ENCODE measurements around the gene LSP1.

The LSP1 gene

DNA sequence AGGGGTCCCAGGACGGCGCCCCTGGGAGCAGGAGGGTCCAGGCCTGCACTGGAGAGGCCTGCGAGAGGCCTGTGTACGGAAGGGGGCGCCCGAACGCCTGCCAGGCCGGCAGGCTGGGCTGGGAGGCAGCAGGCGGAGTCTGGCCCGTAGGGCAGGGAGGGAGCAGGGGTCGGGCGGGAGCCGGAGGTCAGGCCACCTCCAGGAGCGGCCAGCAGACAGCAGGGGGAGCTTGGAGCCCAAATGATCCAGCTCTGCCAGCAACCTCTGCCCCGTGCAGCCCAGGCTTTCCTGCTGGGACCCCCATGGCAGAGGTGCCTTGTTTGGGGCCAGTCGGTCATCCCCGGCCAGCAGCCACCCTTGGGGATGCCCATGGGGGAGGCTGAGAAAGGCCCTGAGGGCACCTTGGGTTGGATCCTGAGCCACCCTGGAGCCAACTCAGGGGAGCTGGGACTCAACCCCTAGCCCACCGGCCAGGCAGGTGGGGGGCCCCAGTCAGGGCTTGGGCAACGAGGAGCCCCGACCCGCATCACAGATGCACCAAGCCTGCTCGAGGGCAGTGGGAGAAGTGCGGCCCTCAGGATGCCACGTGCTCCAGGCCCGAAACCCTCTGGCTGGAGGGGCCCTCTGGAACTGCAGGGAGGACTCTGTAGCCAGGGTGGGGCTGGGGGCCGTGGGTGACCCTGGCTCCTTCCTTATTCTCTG, 27.7 kb upstream of the LSP1 start:
- DNase-seq = no peak

DNA sequence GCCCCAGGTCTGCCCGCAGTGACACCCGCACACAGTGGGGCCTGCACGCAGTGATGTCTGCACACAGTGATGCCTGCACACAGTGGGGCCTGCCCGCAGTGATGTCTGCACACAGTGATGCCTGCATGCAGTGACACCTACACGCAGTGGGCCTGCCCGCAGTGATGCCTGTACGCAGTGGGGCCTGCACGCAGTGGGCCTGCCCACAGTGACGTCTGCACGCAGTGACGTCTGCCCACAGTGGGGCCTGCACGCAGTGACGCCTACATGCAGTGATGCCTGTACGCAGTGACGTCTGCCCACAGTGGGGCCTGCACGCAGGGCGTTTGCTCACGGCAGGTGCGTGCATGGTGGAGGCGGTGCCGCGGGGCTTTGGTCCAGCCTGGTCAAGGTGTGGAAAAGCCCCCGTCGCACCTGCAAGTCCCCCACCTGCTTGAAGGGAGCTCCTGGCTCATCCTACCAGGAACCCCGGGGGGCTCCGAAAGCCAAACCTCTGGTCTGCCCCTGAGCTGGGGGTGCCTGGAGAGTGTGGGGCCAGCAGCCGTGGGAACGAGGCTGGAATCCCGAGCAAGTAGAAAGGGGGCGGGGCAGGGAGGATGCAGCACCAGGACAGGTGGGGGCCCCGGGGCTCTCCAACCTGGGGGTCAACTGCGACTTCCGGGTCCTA, 27.0 kb upstream of the LSP1 start:
- no peak for DNase-seq

DNA sequence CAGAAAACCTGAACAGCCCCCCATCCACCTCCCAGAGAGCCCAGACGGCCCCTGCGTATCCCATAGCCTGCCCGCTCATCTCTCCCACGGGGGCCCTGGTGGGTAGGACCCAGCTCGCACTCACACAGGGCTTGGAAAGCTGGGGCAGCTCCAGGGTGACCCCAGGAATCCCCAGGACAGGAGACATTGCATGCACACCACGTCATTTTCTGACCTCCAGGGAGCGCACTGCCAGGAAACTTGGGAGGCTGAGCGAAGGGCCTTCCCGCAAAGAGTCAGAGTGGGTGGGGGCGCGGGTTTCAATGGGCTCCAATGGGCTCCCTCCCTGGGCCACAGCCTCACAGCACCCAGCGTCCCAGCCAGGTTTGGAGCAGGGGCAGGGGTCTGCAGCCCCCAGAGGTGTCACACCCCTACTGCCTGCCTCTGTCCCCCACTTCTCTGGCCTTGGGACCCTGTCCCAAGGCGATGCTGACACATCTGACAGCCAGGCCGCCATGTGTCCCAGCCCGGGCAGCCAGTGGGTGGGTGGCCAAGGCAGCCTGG, 26.3 kb upstream of the LSP1 start:
- DNase-seq = no peak

DNA sequence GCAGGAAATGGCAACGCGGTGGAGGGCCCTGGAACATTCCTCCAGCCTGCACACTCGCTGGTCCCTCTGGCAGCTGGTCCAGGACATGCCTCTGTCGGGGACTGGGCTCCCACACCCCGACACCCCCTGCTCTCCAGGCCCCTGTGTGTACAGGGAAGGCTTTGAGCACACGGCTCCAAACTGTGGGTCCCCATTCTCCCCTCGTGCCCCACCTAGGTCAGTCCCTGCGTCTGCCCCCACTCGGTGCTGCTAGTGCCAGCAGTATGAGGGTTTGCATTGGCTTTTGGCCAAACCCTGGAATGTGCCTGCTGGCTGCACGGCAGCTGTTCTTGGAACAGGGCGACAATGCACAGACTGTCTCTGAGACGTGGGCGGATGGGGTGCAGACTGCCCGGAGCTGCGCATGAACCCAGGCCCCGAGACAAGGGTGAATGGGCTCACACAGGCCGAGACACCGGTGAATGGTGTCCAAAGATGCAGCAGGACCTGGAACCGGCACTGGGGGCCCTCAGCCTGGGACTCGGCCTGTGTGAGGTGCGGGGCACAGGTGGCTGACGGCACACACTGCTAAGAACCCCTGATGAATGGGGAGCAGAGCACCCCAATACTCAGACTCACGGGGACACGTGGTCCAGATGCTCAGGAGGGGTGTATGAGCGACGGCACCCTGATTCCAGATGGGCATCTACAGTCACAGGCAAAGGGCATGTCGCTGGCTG, 25.6 kb upstream of the LSP1 start:
- DNase-seq = no peak

DNA sequence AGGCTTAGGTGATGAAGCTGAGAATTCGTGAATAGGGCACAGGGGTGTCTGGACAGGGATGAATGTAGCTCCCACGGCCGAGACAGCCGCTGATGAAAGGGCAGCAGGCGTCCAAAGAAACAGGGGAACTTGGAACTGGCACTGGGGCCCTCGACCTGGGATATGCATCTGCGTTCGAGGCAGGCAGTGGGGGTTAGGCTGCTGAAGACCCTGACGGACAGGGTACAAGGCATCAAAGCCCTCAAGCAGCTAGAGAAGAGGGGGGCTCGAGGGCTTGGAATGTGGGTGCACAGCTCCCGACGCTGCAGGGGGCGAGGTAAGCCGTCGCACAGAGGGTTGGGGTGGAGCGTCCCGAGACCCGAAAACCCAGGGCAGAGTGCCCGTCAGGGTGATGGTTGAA, 25.0 kb upstream of the LSP1 start:
- peak in 1 of 5 experiments; percentile 7 for DNase-seq

DNA sequence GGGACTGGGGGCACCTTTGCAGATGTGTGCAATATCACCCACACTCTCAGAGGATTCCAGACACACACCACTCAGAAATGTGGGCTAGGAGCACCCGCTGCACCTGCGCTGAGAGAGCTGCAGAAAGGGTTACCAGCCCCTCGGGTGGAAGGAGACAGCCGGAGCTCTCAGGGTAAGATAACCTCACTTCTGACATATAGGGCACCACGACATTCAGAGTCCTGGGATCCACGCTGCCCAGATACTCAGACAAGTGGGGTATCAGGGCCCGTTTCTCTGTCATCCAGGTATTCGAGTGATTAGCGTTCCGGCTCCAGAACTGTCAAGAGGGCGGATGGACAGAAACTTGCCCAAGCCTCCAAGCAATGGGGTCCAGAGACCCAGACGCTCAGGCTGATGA, 24.3 kb upstream of the LSP1 start:
- DNase-seq = no peak

DNA sequence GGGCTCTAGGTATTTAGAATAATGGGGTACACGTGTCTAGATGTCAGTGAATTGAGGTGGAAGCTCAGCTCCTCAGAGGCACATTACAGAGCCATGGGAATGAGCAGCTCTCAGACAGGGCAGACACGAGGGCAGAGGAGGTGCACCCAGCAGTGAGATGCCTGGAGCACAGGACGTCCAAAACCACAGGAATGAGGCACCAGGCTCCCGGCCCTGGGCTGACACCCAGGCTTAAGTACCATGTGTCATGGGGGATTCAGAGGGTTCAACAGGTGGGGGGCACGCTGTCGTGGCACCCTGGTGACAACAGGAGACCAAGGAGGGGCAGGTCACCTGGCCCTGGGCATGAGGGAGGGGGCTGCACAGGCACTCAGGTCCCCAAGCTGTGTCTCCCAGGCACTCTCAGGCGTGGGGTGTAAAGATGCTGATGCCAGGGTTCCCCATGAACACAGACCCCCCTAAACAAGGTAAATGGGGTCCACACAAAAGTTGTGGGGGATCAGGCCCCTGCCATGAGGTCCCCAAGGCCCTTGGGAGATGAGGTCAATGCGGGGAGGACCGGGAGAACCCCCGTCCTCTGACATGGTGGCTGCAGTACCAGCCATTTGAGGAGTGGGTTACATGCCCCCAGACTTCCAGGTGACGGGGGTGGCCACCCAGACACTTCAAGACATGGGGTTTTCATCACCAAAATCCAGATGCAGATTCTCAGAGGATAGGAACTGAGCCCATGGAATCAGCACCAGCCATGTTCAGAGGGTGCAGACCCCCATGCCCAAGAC, 23.7 kb upstream of the LSP1 start:
- DNase-seq = peak in 1 of 5 experiments; percentile 9

GRCh38 chr11:1830004-1830321, 22.9 kb upstream of the LSP1 start:
- no peak for DNase-seq

DNA sequence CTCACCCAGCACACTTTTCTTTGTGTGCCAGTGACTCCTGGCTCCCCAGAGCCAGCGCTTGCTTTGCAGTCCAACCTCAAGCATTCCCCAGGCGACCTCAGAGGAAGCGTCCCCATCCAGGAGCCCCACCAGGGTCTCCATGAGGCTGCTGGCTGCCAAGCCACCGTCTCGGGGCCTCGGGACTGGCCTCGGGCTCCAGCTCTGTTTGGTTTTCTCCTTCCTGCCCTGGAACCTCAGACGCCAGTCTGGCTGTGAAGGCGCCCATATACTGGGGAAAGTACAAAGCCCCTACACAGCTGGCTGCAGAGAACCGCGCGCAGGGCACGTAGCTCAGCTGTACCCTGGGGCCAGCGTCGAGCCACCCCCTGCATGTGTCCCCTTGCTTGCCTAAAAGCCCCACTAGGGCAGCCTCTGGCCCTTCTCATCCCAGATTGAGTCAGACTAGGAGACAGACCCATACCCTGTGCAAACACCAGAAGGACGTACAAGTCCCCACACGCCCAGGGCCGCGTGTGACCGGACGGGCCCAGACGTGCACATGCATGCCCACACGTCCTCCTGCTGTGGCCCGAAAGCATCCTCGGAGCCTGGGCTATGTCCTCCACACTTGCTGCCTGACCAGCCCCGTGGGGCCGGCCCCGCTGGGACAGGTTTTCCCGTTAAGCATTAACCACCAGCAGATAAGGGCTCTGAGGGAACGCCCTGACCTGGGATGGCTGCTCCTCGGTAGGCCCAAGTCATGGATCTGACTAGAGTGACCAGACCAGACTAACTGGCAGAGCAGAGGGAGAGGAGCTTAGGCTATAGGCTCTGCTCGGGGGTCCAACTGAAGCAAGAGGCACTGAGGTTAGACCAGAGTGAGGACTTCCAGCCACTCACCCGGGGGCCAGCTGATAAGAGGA, 22.3 kb upstream of the LSP1 start:
- DNase-seq = peak in 1 of 5 experiments; percentile 6

DNA sequence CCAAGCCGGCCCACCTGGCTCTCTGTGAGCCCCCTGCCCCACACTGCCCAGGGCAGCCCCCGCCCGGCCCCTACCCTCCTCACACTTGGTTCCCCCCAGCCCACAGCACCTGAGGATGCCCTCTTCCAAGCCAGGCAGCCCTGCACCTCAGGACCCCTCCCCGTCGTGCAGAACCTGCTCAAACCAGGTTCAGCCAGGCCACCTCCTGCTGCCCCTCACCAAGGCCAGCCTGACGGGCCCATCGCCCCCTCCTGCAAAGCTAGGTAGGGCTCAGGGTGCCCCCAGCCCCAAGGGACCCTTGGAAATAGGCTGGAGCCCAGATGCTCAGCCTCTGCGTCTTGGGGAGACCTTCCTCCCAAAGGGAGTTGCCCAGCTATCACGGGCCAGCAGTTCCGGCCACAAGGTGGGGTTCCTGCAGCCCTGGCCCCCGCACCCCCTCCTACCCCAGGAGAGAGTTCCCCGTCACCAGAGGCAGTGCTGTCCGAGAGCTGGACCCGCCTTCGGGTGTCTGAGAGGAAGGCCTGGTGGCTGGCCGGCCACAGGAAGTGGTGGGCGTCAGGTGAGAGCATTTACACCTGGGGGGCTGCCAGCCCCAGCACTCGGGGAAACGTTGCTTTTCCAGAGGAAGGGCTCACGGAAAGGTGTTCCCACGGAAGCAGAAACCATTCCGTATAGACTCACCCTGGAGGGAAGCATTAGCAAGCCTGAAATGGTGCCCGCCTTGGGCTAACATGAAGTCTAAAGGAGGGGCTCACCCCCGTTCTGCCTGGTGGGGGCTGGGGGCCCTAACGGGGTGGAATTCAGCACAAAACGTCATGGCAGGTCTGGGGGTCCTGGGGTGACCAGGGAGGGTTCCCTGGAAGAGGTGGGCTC, 21.3 kb upstream of the LSP1 start:
- peak in 2 of 5 experiments; percentile 2 to 8 for DNase-seq

- DNase-seq = peak in 4 of 5 experiments; percentile 43 to 64 (median 58)
These were observed 20.5 kb upstream of the LSP1 start for GRCh38 chr11:1832211-1832919.

DNA sequence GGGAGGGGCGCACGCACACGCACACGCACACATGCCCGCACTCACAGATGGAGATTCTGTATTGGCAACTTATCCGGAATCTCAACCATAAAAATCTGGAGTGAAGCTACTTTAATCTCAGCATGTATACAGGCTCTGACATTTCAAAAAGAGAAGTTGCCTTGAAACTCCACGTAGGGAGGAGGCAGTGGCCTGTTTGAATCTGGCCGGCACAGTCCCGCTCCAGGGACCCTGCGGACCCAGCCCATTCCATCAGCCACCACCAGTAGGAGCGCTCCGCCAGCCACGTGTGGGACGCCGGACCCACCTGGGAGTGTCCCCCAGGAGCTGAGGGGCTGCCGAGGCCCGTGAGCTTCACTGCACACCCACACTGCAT, 20.0 kb upstream of the LSP1 start:
- DNase-seq = no peak

GRCh38 chr11:1834062-1834610, 18.7 kb upstream of the LSP1 start:
- no peak for DNase-seq

DNA sequence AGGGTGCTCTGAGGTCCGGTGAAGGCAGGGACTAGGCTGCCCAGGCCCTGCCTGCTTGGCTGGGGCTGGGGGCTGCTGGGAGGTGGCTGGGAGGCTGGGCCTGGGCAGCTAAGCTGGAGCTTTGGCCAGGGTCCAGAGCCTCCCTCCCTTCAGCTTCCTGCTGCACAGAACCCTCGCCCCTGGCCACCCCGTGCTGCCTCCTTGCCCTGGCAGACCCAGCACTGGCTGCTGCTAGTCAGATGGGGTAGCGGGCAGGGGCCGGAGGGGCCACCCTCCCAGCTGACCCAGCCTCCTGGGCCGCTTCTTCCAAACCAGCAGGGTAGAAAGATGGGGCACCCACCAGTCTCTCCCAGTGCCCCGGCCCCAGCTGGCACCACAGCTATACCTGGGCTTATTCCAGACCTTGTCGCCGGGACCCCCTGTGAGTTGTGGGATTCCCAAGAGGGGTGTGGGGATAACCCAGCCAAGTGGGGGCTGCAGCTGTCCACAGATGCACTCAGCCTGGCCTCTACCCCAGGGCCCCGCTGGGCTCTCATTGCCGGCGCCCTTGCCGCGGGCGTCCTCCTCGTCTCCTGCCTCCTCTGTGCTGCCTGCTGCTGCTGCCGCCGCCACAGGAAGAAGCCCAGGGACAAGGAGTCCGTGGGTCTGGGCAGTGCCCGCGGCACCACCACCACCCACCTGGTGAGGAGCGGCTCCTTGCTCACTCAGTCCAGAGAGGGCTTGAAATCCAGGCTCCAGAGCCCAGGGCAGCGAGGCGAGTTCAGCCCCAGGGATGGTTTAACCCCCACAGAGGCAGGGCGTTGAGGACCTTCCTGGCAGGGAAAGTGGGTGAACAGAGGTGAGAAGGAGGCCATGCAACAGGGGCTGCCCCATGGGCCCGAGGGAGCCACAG, 17.9 kb upstream of the LSP1 start, which contains the start of gene SYT8:
TSS of gene SYT8 (plus strand) at position 212 of the 892 bp plus-strand sequence. CDS start at position 328, 116 bp downstream.
- DNase-seq = no peak

DNA sequence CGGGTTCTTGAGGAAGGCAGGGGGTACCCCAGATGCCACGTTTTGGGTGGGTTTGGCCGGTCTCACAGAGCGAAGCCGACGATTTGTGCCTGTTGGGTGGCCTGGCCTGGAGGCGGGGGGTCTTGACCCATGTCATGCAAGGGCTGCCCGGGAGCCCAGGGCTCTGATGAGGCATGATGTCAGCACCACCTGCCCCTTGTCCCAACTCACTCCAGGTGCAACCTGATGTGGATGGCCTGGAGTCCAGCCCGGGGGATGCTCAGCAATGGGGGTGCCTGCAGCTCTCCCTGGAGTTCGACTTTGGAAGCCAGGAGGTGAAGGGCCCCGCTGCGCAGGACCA, 17.2 kb upstream of the LSP1 start:
- no peak for DNase-seq

- peak in 1 of 5 experiments; percentile 2 for DNase-seq
These were observed 16.6 kb upstream of the LSP1 start for GRCh38 chr11:1836011-1836945.

Measured in T-helper 2 cell (primary cell).